Sigmoid colon (tissue), 7 donors: ENCODE measurements around the gene KTN1. TPM values are rescaled to one million over a fixed set of nuclear protein-coding genes. Genes with fewer than 3 reads are reported as not detected.

Experiments
- DNase-seq: peaks from one replicate; pipeline ENCODE4 v3.0.0-alpha.2; 2019
- H3K27ac ChIP-seq, 4 donors: fragments of 200-600 bp; sonication (generic); one replicate each; pipeline ENCODE4 v1.5.1; 2016 to 2019; ENCODE audit warnings: mild to moderate bottlenecking in 1 of 4
- H3K27me3 ChIP-seq, 3 donors: fragments of 200-600 bp; sonication (generic); one replicate each; pipeline ENCODE4 v1.5.1; 2019; ENCODE audit warnings: mild to moderate bottlenecking in 1 of 3
- H3K36me3 ChIP-seq, 4 donors: fragments of 200-600 bp; sonication (generic); one replicate each; pipeline ENCODE4 v1.5.1; 2016 to 2019
- H3K4me1 ChIP-seq, 4 donors: fragments of 200-600 bp; sonication (generic); one replicate each; pipeline ENCODE4 v1.5.1; 2017 to 2019
- H3K4me3 ChIP-seq, 4 donors: fragments of 200-600 bp; sonication (generic); one replicate each; pipeline ENCODE4 v1.5.1; 2017 to 2019; ENCODE audit warnings: mild to moderate bottlenecking in 2 of 4, moderate library complexity in 1 of 4
- H3K9me3 ChIP-seq, 4 donors: fragments of 200-600 bp in 3 of 4; sonication (generic) in 3 of 4; one replicate each; pipeline versions ENCODE4 v1.5.1 to v1.6.1; 2013 to 2019
- CTCF ChIP-seq, 4 experiments: fragments of 450-650 bp in 3 of 4; fragments of 200-600 bp in 1 of 4; IDR thresholded peaks; one replicate each; pipeline ENCODE4 v1.5.1; 2016 to 2019; ENCODE audit warnings: antibody characterized with exemption in 4 of 4, mild to moderate bottlenecking in 3 of 4, moderate library complexity in 2 of 4
- EP300 ChIP-seq, 4 donors: sonication (generic); formaldehyde crosslinking; IDR thresholded peaks; one replicate each; pipeline ENCODE4 v1.6.1; 2017; ENCODE audit warnings: antibody characterized with exemption in 4 of 4
- POLR2A ChIP-seq, 2 donors: fragments of 450-650 bp; IDR thresholded peaks; one replicate each; pipeline ENCODE4 v1.6.1; 2016; ENCODE audit warnings: antibody characterized with exemption in 2 of 2, mild to moderate bottlenecking in 2 of 2, moderate library complexity in 2 of 2
- POLR2AphosphoS5 ChIP-seq, 4 donors: sonication (generic); formaldehyde crosslinking; IDR thresholded peaks; one replicate each; pipeline ENCODE4 v1.6.1; 2017; ENCODE audit warnings: antibody characterized with exemption in 4 of 4
- WGBS, 2 donors: extraction: QIAGEN DNeasy Blood & Tissue Kit; methylation state at CpG; one replicate each; pipeline ENCODE4 v1.1.7; 2013; 5-methylcytosine and 5-hydroxymethylcytosine counted together
- intact Hi-C: fragments of 100-400 bp; cut with DNase I; formaldehyde crosslinking; loops from one replicate; pipeline ENCODE4 v1.15.1; 2023
- polyA plus RNA-seq, 3 donors: library from polyadenylated mRNA; stranded (reverse); fragments of 200-250 nt; gene quantifications; one replicate each; pipeline ENCODE4 v1.2.3, GENCODE V29; 2013
- total RNA-seq, 4 donors: library from RNA; depleted of rRNA; stranded (reverse); fragments of >200 nt; gene quantifications; one replicate each; pipeline ENCODE4 v1.1.0, GENCODE V29; 2016
- donor health status: healthy with polysubstance abuse.
- donor health status: Bipolar disorder and iron deficiency.
- donor health status: healthy.

The KTN1 gene
- total and polyA plus RNA-seq, 7 donors, result 67.3 to 174 (median 120) TPM

- no peaks in the 10 kb centered on the region for H3K9me3 ChIP-seq
- no peak for TF ChIP-seq EP300 (IDR thresholded peaks at IDR 0.05)
- TF ChIP-seq POLR2A (IDR thresholded peaks at IDR 0.05), result no peak
- no peak for TF ChIP-seq POLR2AphosphoS5 (IDR thresholded peaks at IDR 0.05)
- no peak for TF ChIP-seq CTCF (IDR thresholded peaks at IDR 0.05)
- H3K4me1 ChIP-seq, result no peaks in the 10 kb centered on the region
- intact Hi-C loops, result no loop called here
- H3K36me3 ChIP-seq, result no peaks in the 10 kb centered on the region
- H3K27me3 ChIP-seq, result no peaks in the 10 kb centered on the region
- no peak overlapping the region for H3K4me3 ChIP-seq
- WGBS, 2 donors, result 22 to 66% methylated on average over 5 of the region's 5 CpGs
- H3K27ac ChIP-seq, result no peak overlapping the region
- DNase-seq, result no peak
Observed at GRCh38 chr14:55697414-55697861, 117.4 kb downstream of the KTN1 start.

GRCh38 chr14:55698051-55698450 lies 118.0 kb downstream of the KTN1 start:
- TF ChIP-seq POLR2A (IDR thresholded peaks at IDR 0.05) (no peak), EP300 (IDR thresholded peaks at IDR 0.05) (no peak), CTCF (IDR thresholded peaks at IDR 0.05) (no peak), POLR2AphosphoS5 (IDR thresholded peaks at IDR 0.05) (no peak)
- H3K4me3 ChIP-seq, result no peak overlapping the region
- no peaks in the 10 kb centered on the region for H3K4me1 ChIP-seq
- no peaks in the 10 kb centered on the region for H3K9me3 ChIP-seq
- H3K27me3 ChIP-seq, result no peaks in the 10 kb centered on the region
- H3K27ac ChIP-seq, result no peak overlapping the region
- intact Hi-C loops, result no loop called here
- 21 to 72% methylated on average over 4 of the region's 4 CpGs for WGBS, 2 donors
- DNase-seq, result no peak
- no peaks in the 10 kb centered on the region for H3K36me3 ChIP-seq

- Histone ChIP-seq H3K9me3 (no peaks in the 10 kb centered on the region), H3K27me3 (no peaks in the 10 kb centered on the region), H3K4me3 (no peak overlapping the region), H3K4me1 (no peaks in the 10 kb centered on the region), H3K27ac (no peak overlapping the region), H3K36me3 (no peaks in the 10 kb centered on the region)
- TF ChIP-seq POLR2A (IDR thresholded peaks at IDR 0.05), result no peak
- TF ChIP-seq EP300 (IDR thresholded peaks at IDR 0.05), result no peak
- TF ChIP-seq POLR2AphosphoS5 (IDR thresholded peaks at IDR 0.05), result no peak
- TF ChIP-seq CTCF (IDR thresholded peaks at IDR 0.05), result no peak
- WGBS, 2 donors, result 61 to 79% methylated on average over 7 of the region's 7 CpGs
- intact Hi-C loops, result no loop called here
- DNase-seq, result no peak
Observed at GRCh38 chr14:55699131-55700057, 119.4 kb downstream of the KTN1 start.

GRCh38 chr14:55701638-55702037 lies 121.6 kb downstream of the KTN1 start:
- no peak overlapping the region for H3K4me3 ChIP-seq
- H3K27me3 ChIP-seq, result no peaks in the 10 kb centered on the region
- H3K27ac ChIP-seq, result no peak overlapping the region
- no peak for DNase-seq
- intact Hi-C loops, result no loop called here
- H3K9me3 ChIP-seq, result no peaks in the 10 kb centered on the region
- no peaks in the 10 kb centered on the region for H3K4me1 ChIP-seq
- H3K36me3 ChIP-seq, result no peaks in the 10 kb centered on the region
- TF ChIP-seq POLR2A (IDR thresholded peaks at IDR 0.05) (no peak), POLR2AphosphoS5 (IDR thresholded peaks at IDR 0.05) (no peak), CTCF (IDR thresholded peaks at IDR 0.05) (no peak), EP300 (IDR thresholded peaks at IDR 0.05) (no peak)
- WGBS, 2 donors, result 92 to 96% methylated on average over 1 of the region's 1 CpG
